IgD-negative memory B cell (primary cell): Measurements from ENCODE around the gene SEH1L. TPM values are rescaled to one million over a fixed set of nuclear protein-coding genes. Genes with fewer than 3 reads are reported as not detected.
"Not testable (repeated sequence)": the region's sequence is repeated elsewhere in the genome, so short reads cannot be mapped to it uniquely, and the experiment has no call there.

Experiments used
- H3K27ac Mint-ChIP-seq, 3 donors: one replicate each; pipeline ENCODE4 v1.8.0; 2020 to 2022; ENCODE audit warnings: mild to moderate bottlenecking in 3 of 3, mixed read lengths in 3 of 3, moderate library complexity in 1 of 3
- H3K27me3 Mint-ChIP-seq: one replicate; pipeline ENCODE4 v1.8.0; 2021; ENCODE audit warnings: mixed read lengths
- H3K36me3 Mint-ChIP-seq: one replicate; pipeline ENCODE4 v1.8.0; 2020; ENCODE audit warnings: mild to moderate bottlenecking, mixed read lengths
- H3K4me1 Mint-ChIP-seq, 3 donors: one replicate each; pipeline ENCODE4 v1.8.0; 2020 to 2022; ENCODE audit warnings: mixed read lengths in 3 of 3, mild to moderate bottlenecking in 1 of 3
- H3K4me3 Mint-ChIP-seq, 4 donors: one replicate each; pipeline ENCODE4 v1.8.0; 2020 to 2022; ENCODE audit warnings: mild to moderate bottlenecking in 4 of 4, mixed read lengths in 4 of 4, moderate library complexity in 3 of 4
- H3K9me3 Mint-ChIP-seq, 3 donors: one replicate each; pipeline ENCODE4 v1.8.0; 2020 to 2021; ENCODE audit warnings: mixed read lengths in 3 of 3, mild to moderate bottlenecking in 1 of 3
- polyA plus RNA-seq: library from polyadenylated mRNA; unstranded; fragments of 300-500 nt; fragmentation: Illumina TruSeq; gene quantifications from one replicate; pipeline ENCODE4 v1.2.3, GENCODE V29; 2021

SEH1L gene
- polyA plus RNA-seq, 1 donor from 2014 or later: 27.2 TPM

DNA sequence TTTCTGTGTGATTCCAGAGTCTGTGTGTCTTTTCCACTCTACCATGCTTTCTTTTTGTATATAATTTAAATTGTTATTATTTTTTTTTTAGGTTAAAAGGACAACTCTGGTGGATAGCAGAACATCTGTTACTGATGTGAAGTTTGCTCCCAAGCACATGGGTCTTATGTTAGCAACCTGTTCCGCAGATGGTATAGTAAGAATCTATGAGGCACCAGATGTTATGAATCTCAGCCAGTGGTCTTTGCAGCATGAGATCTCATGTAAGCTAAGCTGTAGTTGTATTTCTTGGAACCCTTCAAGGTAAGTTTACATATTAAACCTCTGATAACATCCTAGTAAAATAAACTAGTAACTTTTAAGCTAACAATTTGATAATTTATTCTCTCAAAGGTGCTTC, 15.3 kb downstream of the SEH1L start:
- Mint-ChIP-seq H3K27ac (no peak overlapping the region), H3K27me3 (no peaks in the 10 kb centered on the region), H3K4me3 (no peak overlapping the region), H3K9me3 (peaks cover 0 to 1% (median 0%) of the 10 kb centered on the region in 3 donors), H3K36me3 (peaks cover 13% of the 10 kb centered on the region), H3K4me1 (peaks cover 0 to 1% (median 0%) of the 10 kb centered on the region in 3 donors)

DNA sequence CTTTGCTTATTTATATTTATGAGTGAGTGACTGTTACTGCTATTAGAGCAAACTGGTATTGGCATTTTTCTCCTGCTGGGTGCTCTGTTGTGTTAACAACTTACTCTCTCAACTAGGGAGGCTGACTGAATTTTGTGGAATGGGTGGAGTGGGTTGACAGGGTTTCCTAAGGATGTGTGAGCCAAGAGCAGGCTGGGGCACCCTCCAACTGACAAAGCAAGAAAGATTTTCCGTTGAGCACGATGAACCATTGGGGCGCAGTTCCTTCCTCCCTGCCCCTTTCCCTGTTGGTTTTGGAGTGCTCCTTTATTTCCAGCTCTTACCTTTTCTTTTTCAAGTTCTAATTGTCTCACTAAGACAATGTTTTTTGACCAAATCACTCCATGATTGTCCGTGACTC, 20.3 kb downstream of the SEH1L start:
- H3K4me3 Mint-ChIP-seq: no peak overlapping the region
- H3K9me3 Mint-ChIP-seq: no peaks in the 10 kb centered on the region
- peaks cover 0 to 4% (median 0%) of the 10 kb centered on the region in 3 donors for H3K4me1 Mint-ChIP-seq
- H3K27ac Mint-ChIP-seq: no peak overlapping the region
- peaks cover 19% of the 10 kb centered on the region for H3K36me3 Mint-ChIP-seq
- no peaks in the 10 kb centered on the region for H3K27me3 Mint-ChIP-seq

DNA sequence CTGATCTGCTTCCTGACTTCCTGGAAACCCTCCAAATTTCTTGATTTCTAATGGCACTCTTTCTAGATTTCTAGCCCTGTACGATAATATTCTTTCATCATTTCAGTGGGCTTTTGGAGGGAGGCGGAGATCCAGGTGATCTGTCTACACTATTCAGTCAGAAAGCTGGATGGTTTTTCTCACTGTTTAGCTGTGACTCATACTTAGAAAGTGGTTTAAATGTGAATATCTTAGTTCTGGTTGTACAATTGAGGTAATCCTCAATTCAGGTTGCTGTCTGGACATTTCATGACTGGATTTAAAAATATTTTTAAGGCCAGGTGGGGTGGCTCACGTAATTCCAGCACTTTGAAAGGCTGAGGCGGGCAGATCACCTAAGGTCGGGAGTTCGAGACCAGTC, 20.8 kb downstream of the SEH1L start:
- Mint-ChIP-seq H3K27ac (peak overlapping the region in 1 of 3 donors; percentile 31), H3K9me3 (no peaks in the 10 kb centered on the region), H3K27me3 (no peaks in the 10 kb centered on the region), H3K36me3 (peaks cover 15% of the 10 kb centered on the region), H3K4me1 (peaks cover 0 to 4% (median 0%) of the 10 kb centered on the region in 3 donors), H3K4me3 (no peak overlapping the region)

DNA sequence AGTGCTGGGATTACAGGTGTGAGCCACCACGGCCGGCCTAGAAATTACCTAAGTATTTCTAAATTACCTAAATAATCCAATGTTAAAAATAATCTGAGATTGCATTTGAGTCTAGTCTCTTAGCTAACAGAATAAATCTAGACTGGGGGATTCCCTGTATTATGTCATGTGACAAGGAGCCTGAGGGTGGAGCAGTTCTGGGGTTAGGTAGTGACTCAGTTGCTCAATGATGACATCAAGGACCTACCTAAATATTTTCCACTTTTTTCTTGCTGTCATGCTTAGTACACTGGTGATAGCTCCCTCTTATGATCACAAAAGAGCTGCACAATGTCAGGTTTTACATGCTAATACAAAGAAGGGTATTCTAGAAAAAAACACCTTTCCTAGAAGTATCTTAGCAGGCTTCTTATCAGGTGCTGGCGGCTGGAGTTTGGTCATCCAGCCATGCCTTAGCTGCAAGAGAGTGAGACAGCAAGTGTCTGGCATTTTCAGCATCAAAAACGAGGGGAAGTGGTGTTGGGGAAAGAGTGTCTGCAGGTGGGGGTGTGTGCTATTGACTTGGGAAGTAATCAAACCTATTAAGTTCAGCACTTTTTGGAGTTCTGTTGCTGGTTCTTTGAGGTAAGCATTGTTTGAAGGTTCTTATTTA, 25.9 kb downstream of the SEH1L start:
- Mint-ChIP-seq H3K4me1 (peaks cover 0 to 1% (median 0%) of the 10 kb centered on the region in 3 donors), H3K36me3 (peaks cover 15% of the 10 kb centered on the region), H3K27ac (no peak overlapping the region), H3K9me3 (no peaks in the 10 kb centered on the region), H3K4me3 (no peak overlapping the region), H3K27me3 (no peaks in the 10 kb centered on the region)

DNA sequence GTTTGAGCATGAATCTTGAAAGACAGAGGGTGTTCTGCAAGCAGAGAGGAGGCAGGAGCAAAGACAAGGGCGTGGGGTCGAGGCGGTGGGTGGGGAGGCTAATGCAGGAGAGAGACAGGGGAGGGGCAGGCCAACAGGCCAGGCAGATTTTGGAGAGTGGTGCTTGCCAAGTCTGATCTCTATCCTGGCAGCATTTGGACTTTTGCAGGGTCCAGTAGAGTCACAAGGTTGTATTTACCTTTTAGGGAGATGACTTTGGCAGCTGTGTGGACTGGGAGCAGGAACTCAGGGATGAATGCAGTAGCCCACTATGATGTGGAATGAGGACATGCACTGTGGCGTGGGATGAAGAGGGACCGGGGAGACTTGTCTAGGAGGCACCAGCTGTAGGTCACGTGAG, 27.7 kb downstream of the SEH1L start:
- no peaks in the 10 kb centered on the region for H3K9me3 Mint-ChIP-seq
- H3K4me3 Mint-ChIP-seq: no peak overlapping the region
- peaks cover 17% of the 10 kb centered on the region for H3K36me3 Mint-ChIP-seq
- H3K27me3 Mint-ChIP-seq: no peaks in the 10 kb centered on the region
- H3K4me1 Mint-ChIP-seq: peaks cover 0 to 1% (median 0%) of the 10 kb centered on the region in 3 donors
- H3K27ac Mint-ChIP-seq: peak overlapping the region in 1 of 3 donors; percentile 96

DNA sequence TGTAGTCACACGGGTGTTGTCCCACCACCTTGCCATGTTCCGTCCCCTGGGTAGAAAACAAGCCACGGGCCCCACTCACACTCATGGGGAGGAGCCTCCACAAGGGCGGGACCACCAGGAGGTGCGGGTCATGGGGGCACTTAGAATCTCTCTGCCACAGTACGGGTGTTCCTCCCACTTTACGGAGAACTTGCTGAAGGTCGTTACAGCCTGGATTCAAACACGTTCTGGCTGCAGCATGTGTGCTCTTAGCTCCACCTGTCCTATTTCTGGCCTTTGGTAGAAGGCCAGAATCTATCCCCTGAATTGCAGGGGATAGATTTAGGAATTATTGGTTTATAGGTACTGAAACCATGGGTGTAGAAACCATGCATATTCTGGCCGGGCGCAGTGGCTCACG, 28.5 kb downstream of the SEH1L start:
- no peak overlapping the region for H3K4me3 Mint-ChIP-seq
- peak overlapping the region in 1 of 3 donors; percentile 27 for H3K27ac Mint-ChIP-seq
- H3K36me3 Mint-ChIP-seq: peaks cover 16% of the 10 kb centered on the region
- H3K9me3 Mint-ChIP-seq: no peaks in the 10 kb centered on the region
- no peaks in the 10 kb centered on the region for H3K27me3 Mint-ChIP-seq
- H3K4me1 Mint-ChIP-seq: peaks cover 0 to 1% (median 0%) of the 10 kb centered on the region in 3 donors

DNA sequence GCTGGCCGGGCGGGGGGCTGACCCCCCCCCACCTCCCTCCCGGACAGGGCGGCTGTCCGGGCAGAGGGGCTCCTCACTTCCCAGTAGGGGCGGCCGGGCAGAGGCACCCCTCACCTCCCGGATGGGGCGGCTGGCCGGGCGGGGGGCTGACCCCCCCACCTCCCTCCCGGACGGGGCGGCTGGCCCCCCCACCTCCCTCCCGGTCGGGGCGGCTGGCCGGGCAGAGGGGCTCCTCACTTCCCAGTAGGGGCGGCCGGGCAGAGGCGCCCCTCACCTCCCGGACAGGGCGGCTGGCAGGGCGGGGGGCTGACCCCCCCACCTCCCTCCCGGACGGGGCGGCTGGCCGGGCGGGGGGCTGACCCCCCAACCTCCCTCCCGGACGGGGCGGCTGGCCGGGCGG, 32.3 kb downstream of the SEH1L start:
- not testable (repeated sequence) for H3K27me3 Mint-ChIP-seq, H3K36me3 Mint-ChIP-seq, H3K4me1 Mint-ChIP-seq, H3K27ac Mint-ChIP-seq, H3K9me3 Mint-ChIP-seq, H3K4me3 Mint-ChIP-seq

DNA sequence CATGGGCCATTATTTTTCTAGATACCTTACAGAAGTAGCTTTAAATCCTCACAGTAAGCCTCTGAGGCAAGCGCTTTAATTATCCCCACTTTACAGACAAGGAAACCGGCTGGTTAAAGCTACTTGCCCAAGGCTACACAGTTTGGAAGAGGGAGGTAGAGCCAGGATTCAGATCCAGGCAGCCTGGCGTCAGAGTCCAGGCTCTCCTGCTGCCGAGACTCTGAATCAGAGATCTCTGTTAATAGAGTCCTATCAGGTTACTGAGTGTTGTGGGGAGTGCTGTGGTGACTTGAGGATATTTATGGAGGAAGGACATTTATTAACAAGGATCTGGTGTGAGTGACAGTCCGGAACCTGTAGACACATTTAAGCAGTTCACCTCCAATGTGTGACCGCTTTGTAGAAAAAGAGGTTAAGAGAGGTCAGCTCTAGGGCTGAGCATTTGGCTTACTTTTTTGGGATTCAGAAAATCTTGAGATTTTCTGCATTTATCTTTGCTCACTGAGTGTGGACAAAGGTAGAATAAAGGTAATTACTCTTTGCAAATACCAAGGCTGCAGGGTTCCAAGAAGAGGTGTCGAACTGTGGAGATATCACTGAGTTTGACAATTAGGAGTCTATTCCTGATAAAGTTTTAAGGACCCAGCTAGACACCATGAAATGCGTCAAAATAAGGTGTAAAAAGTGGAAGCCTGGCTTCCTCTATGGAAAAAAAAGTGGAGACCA, 41.7 kb downstream of the SEH1L start:
- peak overlapping the region; percentile 51 to 94 (median 89) for H3K27ac Mint-ChIP-seq
- H3K9me3 Mint-ChIP-seq: peaks cover 0 to 1% (median 0%) of the 10 kb centered on the region in 3 donors
- no peaks in the 10 kb centered on the region for H3K36me3 Mint-ChIP-seq
- peaks cover 12 to 25% (median 24%) of the 10 kb centered on the region in 3 donors for H3K4me1 Mint-ChIP-seq
- H3K4me3 Mint-ChIP-seq: peak overlapping the region in 3 of 4 donors; percentile 97 to 99 (median 98)
- no peaks in the 10 kb centered on the region for H3K27me3 Mint-ChIP-seq

DNA sequence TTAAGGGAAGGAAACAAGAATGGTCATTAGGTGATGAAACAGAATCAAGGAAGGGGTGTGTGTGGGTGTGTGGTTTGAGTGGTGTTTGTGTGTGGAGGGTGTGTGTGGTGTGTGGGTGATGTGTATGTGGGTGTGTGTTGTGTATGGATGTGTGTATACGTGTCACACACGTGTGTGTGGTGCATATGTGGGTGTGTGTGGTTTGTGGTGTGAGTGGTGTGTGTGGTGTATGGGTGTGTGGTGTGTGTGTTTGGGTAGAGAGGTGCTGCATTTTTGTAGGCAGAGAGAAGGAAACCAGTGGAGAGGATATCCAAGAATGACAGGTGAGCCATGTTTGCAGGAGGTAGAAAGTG, 42.3 kb downstream of the SEH1L start:
- Mint-ChIP-seq H3K27me3 (no peaks in the 10 kb centered on the region), H3K4me1 (peaks cover 12 to 25% (median 24%) of the 10 kb centered on the region in 3 donors), H3K27ac (peak overlapping the region in 2 of 3 donors; percentile 89 to 94), H3K36me3 (no peaks in the 10 kb centered on the region), H3K9me3 (peaks cover 0 to 1% (median 0%) of the 10 kb centered on the region in 3 donors), H3K4me3 (peak overlapping the region in 3 of 4 donors; percentile 97 to 99 (median 98))

DNA sequence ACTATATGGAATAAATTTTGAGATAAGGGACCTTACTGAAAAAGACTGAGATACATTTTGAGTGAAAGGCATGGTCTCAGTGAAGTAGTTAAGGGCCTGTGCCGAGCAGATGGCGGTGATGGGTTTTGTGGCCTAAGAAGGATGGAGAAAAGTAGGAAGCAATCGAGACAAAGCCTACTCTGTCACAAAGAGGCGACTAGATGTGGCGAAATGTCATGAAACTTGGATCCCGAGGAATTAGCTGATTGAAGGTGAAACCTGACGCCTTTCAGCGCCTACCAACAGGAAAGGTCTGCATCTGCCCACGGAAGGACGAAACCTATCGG, 42.8 kb downstream of the SEH1L start:
- Mint-ChIP-seq H3K27ac (peak overlapping the region; percentile 94 to 98 (median 97)), H3K36me3 (no peaks in the 10 kb centered on the region), H3K4me3 (peak overlapping the region in 3 of 4 donors; percentile 97 to 99 (median 98)), H3K4me1 (peaks cover 12 to 25% (median 24%) of the 10 kb centered on the region in 3 donors), H3K27me3 (no peaks in the 10 kb centered on the region), H3K9me3 (peaks cover 0 to 1% (median 0%) of the 10 kb centered on the region in 3 donors)

DNA sequence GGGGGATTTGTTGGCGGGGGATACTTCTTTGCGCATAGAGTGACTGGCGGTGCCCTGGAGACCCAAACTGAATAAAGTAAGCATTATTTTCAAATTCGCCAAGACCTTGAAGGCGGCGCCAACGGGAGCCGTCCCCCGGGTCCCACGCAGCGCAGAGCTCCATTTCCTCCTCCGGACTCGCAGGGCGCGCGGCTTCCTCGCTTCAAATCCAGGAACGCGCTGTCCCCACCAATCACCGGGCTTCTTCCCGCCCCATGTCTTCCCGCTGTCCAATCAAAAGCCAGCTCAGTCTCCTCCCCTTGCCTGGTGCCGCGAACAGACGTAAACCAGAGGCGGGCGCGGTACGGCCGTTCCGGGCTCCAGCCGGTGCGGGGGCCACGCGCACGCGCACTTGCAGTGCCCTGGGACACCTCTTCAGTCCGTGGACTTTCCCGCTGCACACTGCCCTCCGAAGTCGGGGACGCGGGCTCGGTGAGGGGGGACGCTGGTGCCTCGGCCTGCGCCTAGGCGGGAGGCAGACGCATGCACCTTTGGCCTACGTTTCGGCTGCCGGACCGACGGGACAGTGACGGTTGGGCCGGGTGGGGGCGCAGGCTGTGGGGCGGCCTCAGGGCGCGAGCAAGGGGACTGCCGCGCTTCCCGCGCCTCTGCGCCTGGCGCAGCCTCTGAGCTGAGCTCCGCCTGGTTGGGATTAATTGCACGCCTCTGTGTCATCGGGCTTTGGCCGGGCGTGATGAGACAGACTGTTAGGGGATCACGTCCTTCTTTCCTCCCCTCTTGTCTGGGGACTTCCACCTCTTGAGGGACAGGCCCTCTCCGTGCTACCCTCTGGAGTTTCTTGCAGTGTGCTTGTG, 43.4 kb downstream of the SEH1L start, which contains the start of gene CEP192:
Gene CEP192 (plus strand): TSS at position 396 of the 854 bp plus-strand sequence. CDS start 8,063 bp downstream, outside the sequence.
- Mint-ChIP-seq H3K4me1 (peaks cover 12 to 25% (median 24%) of the 10 kb centered on the region in 3 donors), H3K27ac (peak within 1 kb of the TSS; percentile 94 to 98 (median 97)), H3K4me3 (peak within 1 kb of the TSS in 3 of 4 donors; percentile 97 to 99 (median 98)), H3K36me3 (no peaks in the 10 kb centered on the region), H3K27me3 (no peaks in the 10 kb centered on the region), H3K9me3 (peaks cover 0 to 1% (median 0%) of the 10 kb centered on the region in 3 donors)

DNA sequence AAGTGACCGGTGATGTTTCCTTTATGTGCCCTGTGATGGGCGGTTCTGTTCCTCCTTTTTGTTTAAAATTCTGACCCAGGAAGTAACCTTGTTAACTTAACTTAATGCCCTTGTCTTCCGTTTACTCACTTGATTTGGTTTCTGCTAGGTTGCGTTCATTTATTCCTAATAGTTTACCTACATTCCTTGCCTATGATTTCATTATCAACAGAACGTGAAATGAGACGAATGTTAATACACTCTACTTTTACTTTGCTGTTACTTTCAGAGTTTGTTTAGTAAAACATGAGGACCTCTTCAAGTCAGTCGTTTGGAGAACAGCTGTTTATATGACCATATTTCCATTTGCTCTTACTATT, 44.0 kb downstream of the SEH1L start:
- Mint-ChIP-seq H3K4me1 (peaks cover 12 to 25% (median 24%) of the 10 kb centered on the region in 3 donors), H3K27me3 (no peaks in the 10 kb centered on the region), H3K9me3 (peaks cover 0 to 1% (median 0%) of the 10 kb centered on the region in 3 donors), H3K27ac (peak overlapping the region; percentile 94 to 97 (median 97)), H3K36me3 (no peaks in the 10 kb centered on the region), H3K4me3 (peak overlapping the region in 3 of 4 donors; percentile 97 to 99 (median 98))

DNA sequence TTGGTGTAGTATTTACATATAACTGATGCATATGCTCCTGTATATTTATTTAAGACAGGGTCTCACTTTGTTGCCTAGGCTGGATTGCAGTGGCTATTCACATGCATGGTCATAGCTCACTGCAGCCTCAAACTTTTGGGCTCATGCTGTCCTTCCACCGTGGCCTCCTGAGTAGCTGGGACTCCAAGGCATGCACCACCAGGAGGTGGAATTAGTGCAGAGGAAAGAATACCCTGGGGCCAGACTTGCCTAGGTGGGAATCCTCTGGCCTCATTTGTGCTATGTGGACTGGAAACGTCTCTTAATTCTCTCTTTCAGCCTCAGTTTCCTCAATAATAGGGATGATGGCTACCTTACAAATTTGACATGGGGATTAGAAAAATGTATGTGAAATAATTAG, 45.6 kb downstream of the SEH1L start:
- peaks cover 0 to 1% (median 0%) of the 10 kb centered on the region in 3 donors for H3K9me3 Mint-ChIP-seq
- no peak overlapping the region for H3K4me3 Mint-ChIP-seq
- peaks cover 17 to 30% (median 29%) of the 10 kb centered on the region in 3 donors for H3K4me1 Mint-ChIP-seq
- H3K36me3 Mint-ChIP-seq: no peaks in the 10 kb centered on the region
- H3K27ac Mint-ChIP-seq: no peak overlapping the region
- no peaks in the 10 kb centered on the region for H3K27me3 Mint-ChIP-seq

DNA sequence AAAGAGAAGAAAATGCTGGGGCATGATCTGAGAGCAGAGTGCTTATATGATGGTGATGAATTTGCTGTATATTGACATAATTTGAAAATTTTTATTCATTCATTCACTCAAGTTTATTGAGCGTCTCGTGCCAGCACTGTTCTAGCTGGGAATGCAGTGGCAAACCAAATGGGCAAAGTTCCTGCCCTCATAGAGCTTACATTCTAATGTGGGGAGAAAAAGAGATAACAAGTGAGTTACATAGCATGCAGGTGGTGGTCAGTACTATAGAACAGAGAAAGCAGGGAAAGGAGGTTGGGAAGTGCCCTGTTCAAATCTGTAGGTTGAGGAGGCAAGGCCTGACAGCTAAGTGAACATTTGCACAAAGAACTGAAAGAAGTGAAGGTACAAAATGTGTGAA, 47.6 kb downstream of the SEH1L start:
- Mint-ChIP-seq H3K9me3 (no peaks in the 10 kb centered on the region), H3K27ac (no peak overlapping the region), H3K27me3 (no peaks in the 10 kb centered on the region), H3K4me3 (no peak overlapping the region), H3K36me3 (no peaks in the 10 kb centered on the region), H3K4me1 (peaks cover 20 to 38% (median 28%) of the 10 kb centered on the region in 3 donors)
